Gastrocnemius medialis (tissue), 4 donors: Measurements from ENCODE around the gene DALRD3. TPM values are rescaled to one million over a fixed set of nuclear protein-coding genes. Genes with fewer than 3 reads are reported as not detected.

Experiments used
- ATAC-seq, 2 donors: fragments of 150-250 bp; one replicate each; pipeline ENCODE4 v1.9.1; 2016
- DNase-seq, 2 donors: peaks; one replicate each; pipeline ENCODE4 v3.0.0-alpha.2; 2019
- H3K27ac ChIP-seq, 4 donors: fragments of 200-600 bp; sonication (generic); 1 replicate in 1 of 4; 2 replicates in 3 of 4; pipeline ENCODE4 v1.5.1; 2016 to 2018; ENCODE audit warnings: mild to moderate bottlenecking in 2 of 4, moderate library complexity in 1 of 4
- H3K27me3 ChIP-seq, 3 donors: fragments of 200-600 bp; sonication (generic) in 2 of 3; 1 replicate in 1 of 3; 2 replicates in 2 of 3; pipeline versions ENCODE4 v1.5.1 to v1.6.0; 2016 to 2019; ENCODE audit warnings: mild to moderate bottlenecking in 1 of 3, moderate library complexity in 1 of 3
- H3K36me3 ChIP-seq, 2 donors: fragments of 200-600 bp; sonication (generic) in 1 of 2; one replicate each; pipeline ENCODE4 v1.5.1; 2017 to 2018
- H3K4me1 ChIP-seq, 2 donors: fragments of 200-600 bp; sonication (generic) in 1 of 2; one replicate each; pipeline ENCODE4 v1.5.1; 2016 to 2017; ENCODE audit warnings: mild to moderate bottlenecking in 2 of 2
- H3K4me3 ChIP-seq, 4 donors: fragments of 200-600 bp; sonication (generic) in 3 of 4; 1 replicate in 1 of 4; 2 replicates in 3 of 4; pipeline ENCODE4 v1.5.1; 2016 to 2019; ENCODE audit warnings: mild to moderate bottlenecking in 2 of 4
- H3K9me3 ChIP-seq, 3 donors: fragments of 200-600 bp; sonication (generic) in 2 of 3; 1 replicate in 1 of 3; 2 replicates in 2 of 3; pipeline ENCODE4 v1.5.1; 2016 to 2019
- CTCF ChIP-seq, 5 experiments: fragments of 450-650 bp in 3 of 5; fragments of 200-600 bp in 2 of 5; sonication (generic) in 2 of 5; IDR thresholded peaks in 4 of 5; conservative IDR thresholded peaks in 1 of 5; 1 replicate in 4 of 5; 2 replicates in 1 of 5; pipeline ENCODE4 v1.5.1; 2016 to 2019; ENCODE audit warnings: antibody characterized with exemption in 5 of 5, mild to moderate bottlenecking in 3 of 5, moderate library complexity in 3 of 5
- POLR2A ChIP-seq, 2 donors: fragments of 450-650 bp; IDR thresholded peaks; one replicate each; pipeline ENCODE4 v1.6.1; 2017; ENCODE audit warnings: antibody characterized with exemption in 2 of 2, mild to moderate bottlenecking in 2 of 2, moderate library complexity in 2 of 2
- in situ Hi-C, 4 donors: fragments of 200-750 bp; cut with MboI; loops; one replicate each; pipeline versions ENCODE4 v1.15.0 to v1.8.0; 2017; ENCODE audit warnings: low sequenced_read_pairs in 4 of 4
- intact Hi-C: fragments of 100-400 bp; cut with DNase I; formaldehyde crosslinking; loops from one replicate; pipeline ENCODE4 v1.15.1; 2023; ENCODE audit warnings: low total_unique reads
- total RNA-seq, 4 donors: library from RNA; depleted of rRNA; stranded (reverse); fragments of >200 nt; gene quantifications; one replicate each; pipeline versions ENCODE4 v1.1.0 to v1.2.3, GENCODE V29; 2016

DALRD3 gene
- total RNA-seq, 4 donors from 2014 or later: 10.6 to 20.1 (median 16.3) TPM

GRCh38 chr3:48997714-48998637, 20.4 kb downstream of the DALRD3 start:
- no peak for DNase-seq
- no peak for ATAC-seq
- intact Hi-C loops: no loop called here
- Histone ChIP-seq H3K4me3 (no peak overlapping the region), H3K4me1 (peaks cover 1 to 3% of the 10 kb centered on the region in 2 donors), H3K36me3 (no peaks in the 10 kb centered on the region), H3K9me3 (no peaks in the 10 kb centered on the region), H3K27me3 (no peaks in the 10 kb centered on the region), H3K27ac (no peak overlapping the region)
- TF ChIP-seq POLR2A (IDR thresholded peaks at IDR 0.05) (no peak), CTCF (IDR thresholded peaks at IDR 0.05 in 4 of 5, conservative IDR thresholded peaks at IDR 0.05 in 1 of 5) (no peak)
- in situ Hi-C loops: no loop called here

GRCh38 chr3:48997102-48997635, 21.2 kb downstream of the DALRD3 start:
- H3K27me3 ChIP-seq: no peaks in the 10 kb centered on the region
- peaks cover 9 to 12% of the 10 kb centered on the region in 2 donors for H3K4me1 ChIP-seq
- in situ Hi-C loops: no loop called here
- H3K27ac ChIP-seq: no peak overlapping the region
- TF ChIP-seq POLR2A (IDR thresholded peaks at IDR 0.05): no peak
- no peak for TF ChIP-seq CTCF (IDR thresholded peaks at IDR 0.05 in 4 of 5, conservative IDR thresholded peaks at IDR 0.05 in 1 of 5)
- no peak for ATAC-seq
- no peak overlapping the region for H3K4me3 ChIP-seq
- intact Hi-C loops: no loop called here
- DNase-seq: no peak
- H3K36me3 ChIP-seq: no peaks in the 10 kb centered on the region
- H3K9me3 ChIP-seq: no peaks in the 10 kb centered on the region

- intact Hi-C loops (no loop called here), in situ Hi-C loops (no loop called here)
- Histone ChIP-seq H3K27me3 (no peaks in the 10 kb centered on the region), H3K9me3 (no peaks in the 10 kb centered on the region), H3K4me3 (no peak overlapping the region), H3K36me3 (no peaks in the 10 kb centered on the region), H3K4me1 (peaks cover 14 to 17% of the 10 kb centered on the region in 2 donors), H3K27ac (no peak overlapping the region)
- DNase-seq (no peak), ATAC-seq (no peak)
- TF ChIP-seq POLR2A (IDR thresholded peaks at IDR 0.05) (no peak), CTCF (IDR thresholded peaks at IDR 0.05 in 4 of 5, conservative IDR thresholded peaks at IDR 0.05 in 1 of 5) (no peak)
Measured at GRCh38 chr3:48996640-48997039, 21.7 kb downstream of the DALRD3 start.

- H3K4me3 ChIP-seq: no peak overlapping the region
- no peaks in the 10 kb centered on the region for H3K36me3 ChIP-seq
- TF ChIP-seq CTCF (IDR thresholded peaks at IDR 0.05 in 4 of 5, conservative IDR thresholded peaks at IDR 0.05 in 1 of 5) (no peak), POLR2A (IDR thresholded peaks at IDR 0.05) (no peak)
- peaks cover 27 to 34% of the 10 kb centered on the region in 2 donors for H3K4me1 ChIP-seq
- no peak for DNase-seq
- intact Hi-C loops: no loop called here
- H3K27ac ChIP-seq: no peak overlapping the region
- H3K27me3 ChIP-seq: no peaks in the 10 kb centered on the region
- no peaks in the 10 kb centered on the region for H3K9me3 ChIP-seq
- ATAC-seq: no peak
- in situ Hi-C loops: no loop called here
Measured at GRCh38 chr3:48993834-48994233, 24.5 kb downstream of the DALRD3 start.
